Activated T-cell treated with anti-CD3 and anti-CD28 coated beads, Interleukin-2, amount 50 U/mL, for 24 hours (primary cell): Measurements from ENCODE around the gene MOSPD2.

Source experiments
- DNase-seq: peaks from one replicate; pipeline ENCODE4 v3.0.0-alpha.2; 2020
- H3K27ac Mint-ChIP-seq: 2 replicates; pipeline ENCODE4 v1.8.0; 2020; ENCODE audit warnings: mild to moderate bottlenecking, mixed read lengths
- H3K27me3 Mint-ChIP-seq: 2 replicates; pipeline ENCODE4 v1.8.0; 2020; ENCODE audit warnings: mixed read lengths
- H3K36me3 Mint-ChIP-seq: 2 replicates; pipeline ENCODE4 v1.8.0; 2020; ENCODE audit warnings: low read depth, mixed read lengths
- H3K4me1 Mint-ChIP-seq: 2 replicates; pipeline ENCODE4 v1.8.0; 2020; ENCODE audit warnings: low read depth, mixed read lengths
- H3K4me3 Mint-ChIP-seq: 2 replicates; pipeline ENCODE4 v1.8.0; 2020; ENCODE audit warnings: mild to moderate bottlenecking, moderate library complexity, mixed read lengths
- H3K9me3 Mint-ChIP-seq: 2 replicates; pipeline ENCODE4 v1.8.0; 2020; ENCODE audit warnings: mixed read lengths

The MOSPD2 gene

DNA sequence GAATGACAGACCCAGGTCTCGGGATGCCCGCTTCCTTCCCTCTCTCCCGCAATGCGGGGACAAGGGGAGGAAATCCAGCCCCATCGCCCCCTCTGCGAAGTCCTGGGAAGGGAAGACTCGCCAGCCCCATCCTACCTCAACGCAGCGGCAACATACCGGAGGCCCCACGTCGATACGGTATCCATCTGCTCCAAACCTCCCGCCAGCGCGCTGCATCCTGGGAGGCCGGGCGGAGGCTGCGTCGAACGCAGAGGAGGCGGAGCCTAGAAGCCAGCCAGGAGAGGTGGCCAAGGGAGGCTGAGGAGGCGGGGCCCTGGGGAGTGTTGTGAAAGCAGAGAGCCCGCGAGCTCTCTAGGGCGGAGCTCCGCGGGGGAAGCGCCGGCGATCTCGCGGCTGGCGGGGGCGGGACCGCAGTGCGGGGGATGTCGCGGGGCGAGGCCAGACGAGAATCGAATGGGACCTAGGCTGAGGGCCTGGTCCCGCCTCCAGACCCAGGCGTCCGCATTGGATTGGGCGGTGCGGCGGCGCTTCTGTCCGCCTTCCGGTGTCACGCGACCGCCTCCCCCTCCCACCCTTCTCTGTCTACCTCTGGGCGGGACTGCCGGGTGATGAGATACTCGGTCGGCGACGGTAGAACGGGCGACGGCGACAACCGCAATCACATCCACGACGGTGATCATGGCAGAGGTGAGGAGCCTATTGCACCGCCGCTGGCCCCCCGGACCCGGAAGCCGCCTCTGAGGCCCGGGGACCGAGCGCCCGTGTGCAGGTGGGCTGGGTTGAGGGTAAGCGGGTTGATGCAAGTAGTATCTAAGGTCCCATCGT is at the start of gene MOSPD2, which contains the start of gene FANCB:
Gene MOSPD2, plus strand, starts transcription at position 571 of the 825 bp plus-strand sequence. Its CDS starts 108 bp downstream, at position 679.
Gene FANCB, minus strand, starts transcription at position 219 of the 825 bp plus-strand sequence. CDS start 7,559 bp downstream, outside the sequence.
- peak within 1 kb of the TSS; percentile 91 for H3K27ac Mint-ChIP-seq
- H3K36me3 Mint-ChIP-seq = peaks cover 29% of the 10 kb centered on the region
- H3K27me3 Mint-ChIP-seq = peaks cover 5% of the 10 kb centered on the region

DNA sequence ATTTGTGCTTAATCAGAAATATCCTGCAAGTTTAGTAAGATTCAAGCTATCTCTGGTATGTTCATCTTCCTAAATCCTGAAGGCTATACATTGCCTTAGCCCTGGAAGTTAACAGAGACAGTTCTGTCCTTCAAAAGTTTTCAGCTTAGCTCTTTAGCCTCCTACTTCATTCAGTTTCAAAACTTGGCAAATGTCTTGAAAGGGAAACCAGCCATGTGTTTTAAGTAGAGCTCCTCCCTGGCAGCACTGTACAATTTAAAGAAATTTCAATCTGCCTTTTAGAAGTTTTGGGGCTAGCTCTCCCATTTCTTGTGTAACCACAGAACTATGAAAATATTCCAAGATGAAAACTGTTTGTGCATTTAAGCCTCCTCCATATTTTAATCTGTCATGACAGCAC is 47.4 kb upstream of the MOSPD2 start:
- Mint-ChIP-seq H3K36me3 (no peaks in the 10 kb centered on the region), H3K4me1 (no peaks in the 10 kb centered on the region), H3K27me3 (peaks cover 37% of the 10 kb centered on the region), H3K4me3 (no peak overlapping the region), H3K27ac (no peak overlapping the region), H3K9me3 (peaks cover 3% of the 10 kb centered on the region)
- no peak for DNase-seq

More for the DNA sequence above, at the start of gene MOSPD2, which contains the start of gene FANCB:
- Mint-ChIP-seq H3K4me1 (peaks cover 17% of the 10 kb centered on the region), H3K4me3 (peak within 1 kb of the TSS; percentile 83), H3K9me3 (no peaks in the 10 kb centered on the region)
- peak; percentile 93 for DNase-seq

DNA sequence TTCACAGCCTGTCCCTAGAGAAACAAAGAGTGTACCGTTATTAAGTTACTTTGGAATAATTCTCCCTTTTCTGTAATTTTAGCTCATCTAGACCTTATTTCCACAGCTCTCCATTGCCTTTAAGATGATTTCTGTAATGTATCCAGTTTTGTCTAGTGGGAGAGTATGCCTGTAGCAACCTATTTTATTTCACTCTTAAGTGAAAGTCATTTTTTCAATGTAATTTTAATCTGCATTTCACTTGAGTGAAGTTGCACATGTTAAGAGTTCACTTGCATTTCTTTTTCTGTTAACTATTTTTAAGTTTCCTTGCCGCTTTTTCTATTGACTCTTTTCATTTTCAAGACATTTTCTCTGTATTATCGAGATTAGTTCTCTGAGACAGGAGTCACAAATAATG is 46.9 kb upstream of the MOSPD2 start:
- Mint-ChIP-seq H3K27me3 (peaks cover 39% of the 10 kb centered on the region), H3K4me1 (no peaks in the 10 kb centered on the region), H3K27ac (no peak overlapping the region), H3K9me3 (peaks cover 3% of the 10 kb centered on the region), H3K4me3 (no peak overlapping the region), H3K36me3 (no peaks in the 10 kb centered on the region)
- no peak for DNase-seq

DNA sequence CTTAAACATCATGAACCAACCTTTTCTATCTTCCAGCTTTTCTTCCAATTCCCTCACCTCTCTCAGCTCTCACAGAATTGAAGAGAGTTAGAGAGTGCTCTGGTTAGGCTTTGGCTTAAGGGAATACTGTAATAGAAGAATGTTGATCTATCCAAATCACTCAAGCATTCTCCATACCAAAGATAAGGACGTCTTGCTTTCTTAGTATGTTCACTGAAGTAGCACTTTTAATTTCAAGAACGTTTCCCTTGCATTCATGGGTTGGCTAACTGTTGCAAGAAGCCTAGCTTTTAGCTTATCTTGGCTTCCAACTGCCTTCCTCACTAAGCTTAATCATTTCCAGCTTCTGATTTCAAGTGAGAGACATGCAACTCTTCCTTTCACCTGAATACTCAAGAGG is 43.6 kb upstream of the MOSPD2 start:
- no peaks in the 10 kb centered on the region for H3K4me1 Mint-ChIP-seq
- H3K36me3 Mint-ChIP-seq = peaks cover 2% of the 10 kb centered on the region
- peaks cover 36% of the 10 kb centered on the region for H3K27me3 Mint-ChIP-seq
- H3K27ac Mint-ChIP-seq = no peak overlapping the region
- peaks cover 3% of the 10 kb centered on the region for H3K9me3 Mint-ChIP-seq
- H3K4me3 Mint-ChIP-seq = no peak overlapping the region
- no peak for DNase-seq

DNA sequence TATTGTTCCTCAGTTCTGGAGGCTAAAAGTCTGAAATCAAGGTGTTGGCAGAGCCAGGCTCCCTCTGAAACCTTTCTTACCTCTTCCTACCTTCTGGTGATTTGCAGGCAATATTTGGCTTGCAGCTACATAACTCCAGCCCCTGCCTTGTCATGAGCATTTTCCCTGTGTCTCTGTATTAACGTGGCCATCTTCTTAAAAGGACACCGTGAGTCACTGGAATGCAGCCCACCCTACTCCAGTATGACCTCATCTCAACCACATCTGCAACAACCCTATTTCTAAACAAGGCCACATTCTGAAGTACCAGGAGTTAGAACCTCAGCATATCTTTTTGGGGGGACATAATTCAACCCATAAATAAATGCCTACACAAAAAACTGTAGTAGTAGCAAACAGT is 41.1 kb upstream of the MOSPD2 start:
- peaks cover 3% of the 10 kb centered on the region for H3K9me3 Mint-ChIP-seq
- H3K4me1 Mint-ChIP-seq = no peaks in the 10 kb centered on the region
- H3K36me3 Mint-ChIP-seq = peaks cover 24% of the 10 kb centered on the region
- DNase-seq = no peak
- H3K27me3 Mint-ChIP-seq = peaks cover 19% of the 10 kb centered on the region
- no peak overlapping the region for H3K4me3 Mint-ChIP-seq
- H3K27ac Mint-ChIP-seq = no peak overlapping the region

DNA sequence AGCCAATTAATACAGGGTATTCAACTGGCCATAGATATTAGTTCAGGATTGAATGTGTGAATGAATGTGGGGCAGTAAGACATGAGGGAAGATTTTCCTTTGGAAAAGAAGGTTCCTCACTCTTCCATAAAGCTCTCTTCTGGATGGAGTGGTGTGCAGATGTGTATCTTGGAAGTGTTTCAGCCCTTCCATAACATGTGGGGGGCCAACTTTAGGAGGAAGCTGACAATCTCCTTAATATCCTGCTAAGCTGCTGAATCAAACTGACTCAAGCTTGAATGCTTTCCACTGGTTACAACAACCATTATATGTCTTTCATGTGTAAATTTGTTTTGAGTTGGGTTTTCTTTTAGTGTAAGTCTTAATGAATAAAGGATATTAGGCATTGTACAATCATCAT is 40.6 kb upstream of the MOSPD2 start:
- no peak overlapping the region for H3K27ac Mint-ChIP-seq
- no peaks in the 10 kb centered on the region for H3K4me1 Mint-ChIP-seq
- H3K27me3 Mint-ChIP-seq = peaks cover 19% of the 10 kb centered on the region
- H3K36me3 Mint-ChIP-seq = peaks cover 26% of the 10 kb centered on the region
- no peak overlapping the region for H3K4me3 Mint-ChIP-seq
- DNase-seq = no peak
- peaks cover 3% of the 10 kb centered on the region for H3K9me3 Mint-ChIP-seq

DNA sequence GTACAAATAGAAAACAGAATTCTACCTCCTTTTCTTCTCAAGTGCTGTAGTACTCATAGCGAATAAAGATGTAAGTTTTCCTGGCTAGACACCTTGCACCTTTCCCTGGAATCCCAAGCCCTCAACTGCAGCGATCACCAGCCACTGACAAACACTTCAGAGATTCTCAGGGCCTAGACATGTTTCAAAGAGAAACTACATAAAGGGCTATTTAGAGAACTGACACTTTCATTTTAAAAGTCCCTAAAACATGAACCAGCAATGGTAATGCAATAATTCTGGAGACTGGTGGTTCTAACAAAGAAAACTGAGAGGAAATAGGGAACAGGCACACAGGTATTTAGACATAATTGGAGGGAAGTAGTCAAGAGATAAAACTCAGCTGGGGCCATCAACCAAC is 36.1 kb upstream of the MOSPD2 start:
- no peak for DNase-seq
- H3K9me3 Mint-ChIP-seq = no peaks in the 10 kb centered on the region
- no peaks in the 10 kb centered on the region for H3K4me1 Mint-ChIP-seq
- peaks cover 2% of the 10 kb centered on the region for H3K27me3 Mint-ChIP-seq
- peaks cover 56% of the 10 kb centered on the region for H3K36me3 Mint-ChIP-seq
- H3K27ac Mint-ChIP-seq = no peak overlapping the region
- no peak overlapping the region for H3K4me3 Mint-ChIP-seq

DNA sequence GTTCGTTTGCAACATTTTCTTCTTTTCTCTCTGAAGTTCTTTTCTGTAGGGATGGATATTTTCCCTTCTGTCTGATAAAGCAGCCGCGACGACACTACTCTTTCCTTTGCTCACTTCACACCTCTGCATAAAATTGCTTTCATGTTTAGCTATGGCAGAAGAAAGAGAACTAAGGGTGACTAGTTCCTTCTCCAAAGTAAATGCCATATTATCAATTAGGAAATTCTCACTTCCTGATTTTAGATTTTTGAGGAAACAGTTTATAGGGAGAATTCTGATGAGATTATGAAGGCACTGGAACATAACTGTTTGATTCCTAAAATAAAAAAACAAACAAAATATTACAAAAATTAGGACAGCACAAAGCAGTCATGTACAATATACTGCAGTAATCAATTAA is 29.6 kb upstream of the MOSPD2 start:
- Mint-ChIP-seq H3K4me3 (no peak overlapping the region), H3K27ac (no peak overlapping the region), H3K36me3 (peaks cover 56% of the 10 kb centered on the region), H3K4me1 (no peaks in the 10 kb centered on the region), H3K9me3 (no peaks in the 10 kb centered on the region), H3K27me3 (peaks cover 8% of the 10 kb centered on the region)
- no peak for DNase-seq

DNA sequence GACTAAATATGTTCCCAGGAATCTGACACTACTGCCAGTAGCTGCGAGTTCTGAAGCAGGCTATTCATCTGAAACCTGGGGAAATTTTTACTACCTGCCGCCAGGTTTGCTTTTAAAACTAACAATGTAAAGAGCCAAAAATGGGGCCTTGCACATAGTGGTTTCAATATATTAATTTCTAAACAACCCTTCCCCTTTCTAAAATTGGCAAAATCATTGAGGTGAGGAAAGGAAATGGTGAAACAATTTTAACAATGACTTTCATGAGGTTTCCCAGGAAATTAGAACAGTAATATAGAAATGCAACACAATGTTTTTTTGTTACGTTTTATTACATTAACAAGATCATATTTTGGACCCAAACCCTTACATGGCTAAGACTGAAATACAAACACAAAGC is 21.7 kb upstream of the MOSPD2 start:
- H3K9me3 Mint-ChIP-seq = no peaks in the 10 kb centered on the region
- peaks cover 31% of the 10 kb centered on the region for H3K36me3 Mint-ChIP-seq
- no peak overlapping the region for H3K4me3 Mint-ChIP-seq
- DNase-seq = no peak
- H3K27me3 Mint-ChIP-seq = peaks cover 2% of the 10 kb centered on the region
- no peaks in the 10 kb centered on the region for H3K4me1 Mint-ChIP-seq
- H3K27ac Mint-ChIP-seq = no peak overlapping the region

DNA sequence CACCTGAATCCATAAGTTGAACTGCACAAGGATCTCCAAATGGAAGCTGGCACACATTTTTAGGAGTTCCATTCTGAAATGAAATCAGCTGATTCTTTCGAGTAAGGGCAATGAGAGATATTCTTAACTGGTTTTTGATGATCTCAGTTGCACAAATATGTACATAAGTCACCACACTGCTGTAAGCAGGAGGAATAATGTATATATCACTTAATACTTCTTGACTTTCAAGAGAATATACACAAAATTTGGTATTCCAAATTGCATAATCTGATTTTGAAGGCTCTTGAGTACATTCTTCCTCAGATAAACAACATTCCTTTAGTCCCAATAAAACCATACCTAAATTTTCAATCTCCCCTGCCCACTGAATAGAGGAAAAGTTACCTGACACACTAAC is 8.6 kb upstream of the MOSPD2 start:
- Mint-ChIP-seq H3K9me3 (peaks cover 5% of the 10 kb centered on the region), H3K4me1 (no peaks in the 10 kb centered on the region), H3K27me3 (peaks cover 4% of the 10 kb centered on the region), H3K4me3 (no peak overlapping the region), H3K36me3 (peaks cover 48% of the 10 kb centered on the region), H3K27ac (no peak overlapping the region)
- no peak for DNase-seq

DNA sequence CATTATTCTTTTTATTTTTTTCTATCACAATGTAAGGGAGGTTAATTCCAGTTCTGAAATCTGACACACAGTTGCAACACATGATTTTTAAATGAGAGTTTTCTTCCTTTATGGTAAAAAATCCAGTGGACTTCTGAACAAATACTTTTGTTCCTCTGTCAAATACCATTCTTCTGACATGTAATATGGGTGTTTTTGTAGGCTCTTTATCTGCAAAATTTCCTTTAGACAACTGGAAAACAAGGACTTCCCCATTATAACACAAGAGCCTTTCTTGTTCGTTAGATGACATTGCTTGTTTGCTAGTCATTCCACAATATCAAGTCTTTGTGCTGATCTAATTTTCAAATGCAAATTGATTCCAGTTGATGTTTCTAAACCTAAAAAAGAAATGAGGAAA is 8.0 kb upstream of the MOSPD2 start:
- DNase-seq = no peak
- Mint-ChIP-seq H3K4me1 (no peaks in the 10 kb centered on the region), H3K27ac (no peak overlapping the region), H3K27me3 (peaks cover 4% of the 10 kb centered on the region), H3K9me3 (peaks cover 5% of the 10 kb centered on the region), H3K4me3 (no peak overlapping the region), H3K36me3 (peaks cover 48% of the 10 kb centered on the region)

DNA sequence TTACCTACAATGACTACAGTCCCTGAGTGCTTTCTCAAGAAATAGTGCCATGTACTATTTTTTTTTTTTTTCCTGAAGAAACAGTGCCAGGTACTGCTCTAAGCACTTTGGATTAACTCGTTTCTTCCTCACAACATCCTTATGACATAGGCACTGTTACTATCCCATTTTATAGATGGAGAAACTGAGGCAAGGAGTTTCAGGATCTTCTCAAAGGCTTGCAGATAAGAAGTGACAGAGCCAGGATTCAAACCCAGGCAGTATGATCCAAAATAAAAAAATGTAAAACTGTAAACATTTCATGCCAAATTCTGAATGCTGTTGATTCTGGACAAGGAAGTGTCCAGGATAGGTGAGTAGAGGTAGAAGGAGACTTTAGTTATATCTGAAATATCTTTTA is 1.5 kb upstream of the MOSPD2 start:
- Mint-ChIP-seq H3K27me3 (peaks cover 5% of the 10 kb centered on the region), H3K4me3 (peak overlapping the region; percentile 83), H3K36me3 (peaks cover 38% of the 10 kb centered on the region), H3K9me3 (peaks cover 5% of the 10 kb centered on the region), H3K4me1 (peaks cover 16% of the 10 kb centered on the region), H3K27ac (no peak overlapping the region)
- DNase-seq = no peak

DNA sequence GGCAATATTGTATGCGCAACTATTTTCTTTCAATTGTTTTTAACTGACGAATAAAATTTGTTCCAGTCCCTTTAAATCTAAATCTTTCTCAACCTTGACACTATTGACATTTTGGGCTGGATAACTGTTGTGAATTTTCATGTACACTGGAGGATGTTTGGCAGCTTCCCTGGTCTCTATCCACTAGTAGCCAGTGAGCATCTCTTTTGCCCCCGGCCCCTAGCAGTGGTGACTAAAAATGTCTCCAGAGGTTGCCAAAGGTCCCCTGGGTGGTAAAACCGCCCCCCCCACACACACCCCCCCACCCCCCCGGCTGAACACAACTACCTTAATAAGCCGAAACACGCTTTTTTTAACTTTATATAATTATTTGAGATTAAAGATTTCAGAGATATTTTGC is 866 bp upstream of the MOSPD2 start:
- DNase-seq = no peak
- H3K27me3 Mint-ChIP-seq = peaks cover 5% of the 10 kb centered on the region
- H3K27ac Mint-ChIP-seq = peak overlapping the region; percentile 90
- peak overlapping the region; percentile 83 for H3K4me3 Mint-ChIP-seq
- peaks cover 16% of the 10 kb centered on the region for H3K4me1 Mint-ChIP-seq
- peaks cover 36% of the 10 kb centered on the region for H3K36me3 Mint-ChIP-seq
- H3K9me3 Mint-ChIP-seq = peaks cover under 1% of the 10 kb centered on the region

DNA sequence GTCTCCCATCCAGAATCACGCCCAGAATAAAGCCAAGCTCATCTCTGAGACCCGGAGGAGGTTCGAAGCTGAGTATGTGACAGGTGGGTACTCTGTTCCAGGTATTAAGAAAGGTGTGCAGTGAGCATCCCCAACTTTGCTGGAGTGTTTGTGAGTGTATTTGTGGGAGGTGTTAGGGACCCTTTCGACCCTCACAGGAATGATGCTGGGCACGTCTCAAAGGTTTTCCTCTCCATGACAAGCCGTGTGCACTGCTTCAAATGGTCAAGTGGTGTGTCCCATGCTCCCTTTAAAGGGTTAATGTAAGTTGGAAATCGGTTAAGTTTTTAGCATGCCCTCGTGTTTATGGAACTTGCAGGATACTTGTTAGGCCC is 442 bp downstream of the MOSPD2 start:
- no peaks in the 10 kb centered on the region for H3K9me3 Mint-ChIP-seq
- DNase-seq = no peak
- H3K36me3 Mint-ChIP-seq = peaks cover 24% of the 10 kb centered on the region
- H3K27me3 Mint-ChIP-seq = peaks cover 5% of the 10 kb centered on the region
- peak overlapping the region; percentile 91 for H3K27ac Mint-ChIP-seq
- peaks cover 19% of the 10 kb centered on the region for H3K4me1 Mint-ChIP-seq
- H3K4me3 Mint-ChIP-seq = peak overlapping the region; percentile 83

DNA sequence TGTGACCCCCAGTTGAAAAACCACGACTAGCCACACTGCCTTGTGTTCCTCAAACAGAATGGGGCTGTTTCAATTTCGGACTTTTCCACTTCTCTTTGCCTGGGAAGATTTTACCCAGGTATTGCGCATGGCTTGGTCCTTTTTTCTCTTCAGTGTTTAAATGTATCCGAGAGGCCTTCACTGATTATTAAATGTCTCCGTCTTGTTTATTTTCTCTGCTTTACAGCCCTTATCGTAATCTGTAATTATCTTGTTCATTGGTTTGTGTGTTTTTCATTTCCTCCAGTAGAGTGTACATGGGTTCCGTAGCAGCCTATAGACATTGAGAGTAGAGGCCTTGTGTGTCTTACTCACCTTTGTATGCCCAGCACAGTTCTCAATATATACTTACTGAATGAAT is 2.4 kb downstream of the MOSPD2 start:
- DNase-seq = no peak

More for the DNA sequence above, 2.4 kb downstream of the MOSPD2 start:
- H3K36me3 Mint-ChIP-seq = peaks cover 27% of the 10 kb centered on the region
- no peak overlapping the region for H3K27ac Mint-ChIP-seq
- no peaks in the 10 kb centered on the region for H3K9me3 Mint-ChIP-seq
- no peak overlapping the region for H3K4me3 Mint-ChIP-seq
- peaks cover 35% of the 10 kb centered on the region for H3K4me1 Mint-ChIP-seq
- H3K27me3 Mint-ChIP-seq = peaks cover 5% of the 10 kb centered on the region
